Activated naive CD8-positive, alpha-beta T cell treated with anti-CD3 and anti-CD28 coated beads for 36 hours (primary cell): ENCODE measurements around the gene CLHC1. TPM values are rescaled to one million over a fixed set of nuclear protein-coding genes. Genes with fewer than 3 reads are reported as not detected.

Experiments
- total RNA-seq, 2 experiments: library from RNA; stranded (reverse); gene quantifications; one replicate each; pipeline ENCODE4 v1.2.3, GENCODE V29; 2021

The CLHC1 gene
- total RNA-seq, 2 experiments from 2014 or later, result 5.8 to 7.8 TPM

Other genes starting within 250 kb of the CLHC1 start
- 10 to 100 TPM; 86.5 to 90.7 TPM for gene RTN4, start 181.8 kb downstream of the CLHC1 start, total RNA-seq
- gene RPS27A, start 395 bp upstream of the CLHC1 start, total RNA-seq, result 1,000 to 10,000 TPM; 1,246 to 1,356 TPM
- 10 to 100 TPM; 63.9 to 67.9 TPM for gene MTIF2, start 36.9 kb upstream of the CLHC1 start, total RNA-seq
- gene CCDC88A, start 187.6 kb upstream of the CLHC1 start, total RNA-seq, result 10 to 100 TPM; 14.0 to 14.4 TPM